Upper lobe of left lung (tissue), 6 donors: ENCODE measurements around the gene MTMR8. TPM values are rescaled to one million over a fixed set of nuclear protein-coding genes. Genes with fewer than 3 reads are reported as not detected.

Source experiments
- ATAC-seq, 2 donors: fragments of 200-7000 bp; cut with Tn5 transposase; one replicate each; pipeline ENCODE4 v1.9.1; 2022; ENCODE audit warnings: mild to moderate bottlenecking in 2 of 2, moderate library complexity in 2 of 2; ENCODE audit not compliant: low FRiP score in 2 of 2
- DNase-seq, 2 donors: peaks; one replicate each; pipeline ENCODE4 v3.0.0-alpha.2; 2019 to 2020
- H3K27ac ChIP-seq, 4 donors: fragments of 200-600 bp; sonication (generic); one replicate each; pipeline ENCODE4 v1.5.1; 2016 to 2019
- H3K27me3 ChIP-seq, 4 donors: fragments of 200-600 bp; sonication (generic); one replicate each; pipeline ENCODE4 v1.5.1; 2017 to 2019
- H3K36me3 ChIP-seq, 4 donors: fragments of 200-600 bp; sonication (generic); one replicate each; pipeline ENCODE4 v1.5.1; 2016 to 2019
- H3K4me1 ChIP-seq, 4 donors: fragments of 200-600 bp; sonication (generic); one replicate each; pipeline ENCODE4 v1.5.1; 2018 to 2019
- H3K4me3 ChIP-seq, 4 donors: fragments of 200-600 bp; sonication (generic); one replicate each; pipeline ENCODE4 v1.5.1; 2017 to 2019; ENCODE audit warnings: mild to moderate bottlenecking in 2 of 4, moderate library complexity in 1 of 4
- H3K9me3 ChIP-seq, 4 donors: fragments of 200-600 bp; sonication (generic); one replicate each; pipeline ENCODE4 v1.5.1; 2018 to 2019
- CTCF ChIP-seq, 6 experiments: fragments of 450-650 bp in 4 of 6; fragments of 200-600 bp in 2 of 6; sonication (generic) in 2 of 6; IDR thresholded peaks; one replicate each; pipeline ENCODE4 v1.5.1; 2016 to 2019; ENCODE audit warnings: antibody characterized with exemption in 6 of 6
- EP300 ChIP-seq, 4 donors: sonication (generic); formaldehyde crosslinking; IDR thresholded peaks; one replicate each; pipeline ENCODE4 v1.5.1; 2017; ENCODE audit warnings: antibody characterized with exemption in 4 of 4, control low read depth in 2 of 4
- POLR2A ChIP-seq, 4 donors: fragments of 450-650 bp; IDR thresholded peaks; one replicate each; pipeline ENCODE4 v1.5.1; 2016 to 2017; ENCODE audit warnings: antibody characterized with exemption in 4 of 4, mild to moderate bottlenecking in 2 of 4
- POLR2AphosphoS5 ChIP-seq, 2 donors: sonication (generic); formaldehyde crosslinking; IDR thresholded peaks; one replicate each; pipeline ENCODE4 v1.5.1; 2017; ENCODE audit warnings: antibody characterized with exemption in 2 of 2
- WGBS, 2 donors: methylation state at CpG; one replicate each; pipeline ENCODE4 v1.1.5; 2017 to 2018; 5-methylcytosine and 5-hydroxymethylcytosine counted together
- total RNA-seq, 6 donors: library from RNA; depleted of rRNA in 4 of 6; stranded (reverse); fragments of >200 nt in 4 of 6; gene quantifications; one replicate each; pipeline versions ENCODE4 v1.1.0 to v1.2.1, GENCODE V29; 2016 to 2021
- donor health status: DM: no; HTN: no; CAD: no; lungs with moderate emphysema.
- donor health status: DM: no; HTN: yes; CAD: no; lungs with severe emphysema.

The MTMR8 gene
- total RNA-seq, 6 donors from 2014 or later = 2.3 to 4.2 (median 2.3) TPM; not detected in 1

DNA sequence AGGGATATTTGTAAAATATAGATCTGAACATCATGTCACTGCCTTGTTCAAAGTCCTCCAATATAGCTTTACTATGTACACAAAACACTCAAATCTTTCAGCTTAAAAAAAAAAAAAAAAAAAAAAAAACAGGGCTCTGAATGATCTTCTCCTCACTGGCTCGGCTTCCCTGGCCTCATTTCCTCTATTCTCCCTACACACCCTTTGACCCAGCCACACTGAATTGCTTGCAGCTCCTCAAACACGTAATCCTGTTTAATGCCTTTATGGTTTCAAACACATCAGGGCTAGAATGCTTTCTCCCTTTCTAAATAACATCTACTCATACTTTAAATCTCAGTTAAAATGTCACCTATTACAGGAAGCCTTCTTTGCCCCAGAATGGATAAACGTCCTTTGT is 60.8 kb downstream of the MTMR8 start:
- TF ChIP-seq POLR2A (IDR thresholded peaks at IDR 0.05) (no peak), EP300 (IDR thresholded peaks at IDR 0.05) (no peak), CTCF (IDR thresholded peaks at IDR 0.05) (no peak), POLR2AphosphoS5 (IDR thresholded peaks at IDR 0.05) (no peak)
- H3K27ac ChIP-seq = no peak overlapping the region
- H3K4me1 ChIP-seq = no peaks in the 10 kb centered on the region
- H3K4me3 ChIP-seq = no peak overlapping the region
- DNase-seq = no peak
- no peaks in the 10 kb centered on the region for H3K36me3 ChIP-seq
- H3K9me3 ChIP-seq = no peaks in the 10 kb centered on the region
- ATAC-seq = no peak
- WGBS, 2 donors = 57 to 83% methylated on average over 3 of the region's 3 CpGs
- no peaks in the 10 kb centered on the region for H3K27me3 ChIP-seq

GRCh38 chrX:64330284-64330683 is 65.0 kb downstream of the MTMR8 start:
- no peaks in the 10 kb centered on the region for H3K27me3 ChIP-seq
- ATAC-seq (no peak), DNase-seq (no peak)
- H3K9me3 ChIP-seq = no peaks in the 10 kb centered on the region
- TF ChIP-seq POLR2A (IDR thresholded peaks at IDR 0.05) (no peak), EP300 (IDR thresholded peaks at IDR 0.05) (no peak), CTCF (IDR thresholded peaks at IDR 0.05) (no peak), POLR2AphosphoS5 (IDR thresholded peaks at IDR 0.05) (no peak)
- H3K36me3 ChIP-seq = peaks cover 0 to 8% (median 0%) of the 10 kb centered on the region in 4 donors
- H3K27ac ChIP-seq = no peak overlapping the region
- no peak overlapping the region for H3K4me3 ChIP-seq
- no peaks in the 10 kb centered on the region for H3K4me1 ChIP-seq

DNA sequence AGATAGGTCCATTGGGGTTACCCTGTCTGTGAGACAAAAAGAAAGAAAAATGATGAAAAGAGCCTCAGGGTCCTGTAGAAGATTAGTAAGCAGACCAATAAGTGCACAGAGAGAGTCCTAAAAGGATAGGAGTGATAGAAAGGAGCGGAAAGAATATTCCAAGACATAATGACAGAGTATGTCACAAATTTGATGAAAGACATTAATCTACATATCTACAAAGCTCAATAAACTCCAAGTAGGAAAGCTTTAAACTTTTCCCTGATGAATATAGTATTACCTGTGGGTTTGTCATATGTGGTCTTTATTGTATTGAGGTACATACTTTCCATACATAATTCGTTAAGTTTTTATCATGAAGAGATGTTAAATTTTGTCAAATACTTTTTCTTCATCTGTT is 73.7 kb downstream of the MTMR8 start:
- H3K27me3 ChIP-seq = no peaks in the 10 kb centered on the region
- H3K27ac ChIP-seq = no peak overlapping the region
- 79 to 97% methylated on average over 2 of the region's 2 CpGs for WGBS, 2 donors
- DNase-seq (no peak), ATAC-seq (no peak)
- no peak overlapping the region for H3K4me3 ChIP-seq
- TF ChIP-seq POLR2AphosphoS5 (IDR thresholded peaks at IDR 0.05) = no peak
- no peak for TF ChIP-seq CTCF (IDR thresholded peaks at IDR 0.05)
- TF ChIP-seq POLR2A (IDR thresholded peaks at IDR 0.05) = no peak
- TF ChIP-seq EP300 (IDR thresholded peaks at IDR 0.05) = no peak
- peaks cover 0 to 12% (median 0%) of the 10 kb centered on the region in 4 donors for H3K36me3 ChIP-seq
- no peaks in the 10 kb centered on the region for H3K4me1 ChIP-seq
- peaks cover 0 to 15% (median 1%) of the 10 kb centered on the region in 4 donors for H3K9me3 ChIP-seq

DNA sequence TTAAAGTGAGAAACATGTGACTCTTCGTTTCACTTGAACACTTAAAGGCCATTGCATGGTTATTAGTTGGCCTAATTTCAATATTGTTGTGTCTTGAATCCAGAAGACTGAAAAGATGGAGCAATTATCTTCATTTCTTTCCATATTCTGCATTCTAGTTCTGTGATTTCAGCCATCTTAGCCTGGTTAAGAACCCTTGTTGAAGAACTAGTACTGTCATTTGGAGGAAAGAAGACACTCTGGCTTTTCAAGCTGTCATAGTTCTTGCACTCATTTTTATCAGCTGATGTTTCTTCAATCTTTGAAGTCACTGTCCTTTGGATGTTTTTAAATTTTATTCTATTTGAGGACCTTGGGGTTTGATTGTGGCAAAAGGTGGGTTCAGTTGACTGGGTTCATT is 81.6 kb downstream of the MTMR8 start:
- Histone ChIP-seq H3K4me1 (no peaks in the 10 kb centered on the region), H3K27ac (no peak overlapping the region), H3K36me3 (no peaks in the 10 kb centered on the region), H3K9me3 (peaks cover 0 to 7% (median 0%) of the 10 kb centered on the region in 4 donors), H3K27me3 (no peaks in the 10 kb centered on the region), H3K4me3 (no peak overlapping the region)
- DNase-seq (no peak), ATAC-seq (no peak)
- no peak for TF ChIP-seq POLR2AphosphoS5 (IDR thresholded peaks at IDR 0.05)
- TF ChIP-seq CTCF (IDR thresholded peaks at IDR 0.05) = no peak
- TF ChIP-seq POLR2A (IDR thresholded peaks at IDR 0.05) = no peak
- TF ChIP-seq EP300 (IDR thresholded peaks at IDR 0.05) = no peak
- WGBS, 2 donors = 61 to 75% methylated on average over 1 of the region's 1 CpG

- 81 to 97% methylated on average over 7 of the region's 7 CpGs for WGBS, 2 donors
- TF ChIP-seq POLR2A (IDR thresholded peaks at IDR 0.05) (no peak), EP300 (IDR thresholded peaks at IDR 0.05) (no peak), POLR2AphosphoS5 (IDR thresholded peaks at IDR 0.05) (no peak), CTCF (IDR thresholded peaks at IDR 0.05) (no peak)
- H3K9me3 ChIP-seq = no peaks in the 10 kb centered on the region
- H3K4me3 ChIP-seq = no peak overlapping the region
- DNase-seq (no peak), ATAC-seq (no peak)
- H3K36me3 ChIP-seq = no peaks in the 10 kb centered on the region
- H3K27me3 ChIP-seq = no peaks in the 10 kb centered on the region
- H3K4me1 ChIP-seq = no peaks in the 10 kb centered on the region
- H3K27ac ChIP-seq = no peak overlapping the region
Observed at GRCh38 chrX:64306712-64307111, 88.5 kb downstream of the MTMR8 start.
